GM12878 (cell line): ENCODE results near the gene LCA5. TPM values are rescaled to one million over a fixed set of nuclear protein-coding genes. Genes with fewer than 3 reads are reported as not detected.

Source experiments
- ATF3 ChIP-seq: IDR thresholded peaks from 2 replicates; pipeline ENCODE4 v1.6.1; 2011; ENCODE audit warnings: low read depth, mild to moderate bottlenecking, low read length, moderate library complexity, borderline replicate concordance; ENCODE audit errors: extremely low read depth
- ELK1 ChIP-seq: IDR thresholded peaks from 2 replicates; pipeline ENCODE4 v1.6.1; 2012; ENCODE audit warnings: low read depth, low read length, improper control_type of control experiment
- NBN ChIP-seq: fragments of 450-650 bp; IDR thresholded peaks from 2 replicates; pipeline ENCODE4 v1.6.1; 2016
- NR2C2 ChIP-seq: IDR thresholded peaks from 2 replicates; pipeline ENCODE4 v1.6.1; 2011; ENCODE audit warnings: borderline replicate concordance, low read depth; ENCODE audit not compliant: control insufficient read depth, insufficient read length
- PBX3 ChIP-seq: IDR thresholded peaks from 2 replicates; pipeline ENCODE4 v1.6.1; 2011; ENCODE audit warnings: mild to moderate bottlenecking, low read depth, low read length, moderate library complexity; ENCODE audit not compliant: insufficient replicate concordance
- SIN3A ChIP-seq: IDR thresholded peaks from 2 replicates; pipeline ENCODE4 v1.6.1; 2012; ENCODE audit warnings: low read depth, low read length, improper control_type of control experiment
- SMAD1 ChIP-seq: fragments of 450-650 bp; IDR thresholded peaks from 2 replicates; pipeline ENCODE4 v1.6.1; 2018; ENCODE audit warnings: mild to moderate bottlenecking, low read depth; ENCODE audit not compliant: partially characterized antibody
- ZNF384 ChIP-seq: IDR thresholded peaks from 2 replicates; pipeline ENCODE4 v1.6.1; 2012; ENCODE audit warnings: low read depth, mild to moderate bottlenecking, low read length, improper control_type of control experiment, borderline replicate concordance
- polyA plus RNA-seq, 11 experiments: library from polyadenylated mRNA; depleted of rRNA in 4 of 11; unstranded in 6 of 11; stranded (reverse) in 5 of 11; fragments of >200 nt; fragmentation: Nextera tagmentation in 4 of 11; fragmentation: Illumina TruSeq in 1 of 11; extraction: Ambion mirVana in 4 of 11; extraction: Trizol in 1 of 11; gene quantifications; 1 replicate in 1 of 11; 2 replicates in 10 of 11; pipeline versions ENCODE4 v1.2.1 to v1.2.3, GENCODE V29; 2011 to 2016; ENCODE audit warnings: inconsistent platforms in 2 of 11, missing spikeins in 2 of 11, low read depth in 1 of 11
- total RNA-seq, 4 experiments: library from RNA; depleted of rRNA in 3 of 4; stranded (reverse); fragments of >200 nt in 3 of 4; fragmentation: Illumina TruSeq in 1 of 4; extraction: Trizol in 1 of 4; gene quantifications; 2 replicates each; pipeline versions ENCODE4 v1.2.1 to v1.2.3, GENCODE V29; 2013 to 2021
- TF ChIP-seq, protein P1 (sequence below): IDR thresholded peaks from 2 replicates; pipeline ENCODE4 v1.6.1; 2011; ENCODE audit warnings: borderline replicate concordance, low read depth, mild to moderate bottlenecking, moderate library complexity, low read length; ENCODE audit not compliant: insufficient read depth, poor library complexity, severe bottlenecking
- TF ChIP-seq, protein P2 (sequence below): fragments of 450-650 bp; IDR thresholded peaks from 2 replicates; pipeline ENCODE4 v1.6.1; 2017; ENCODE audit warnings: antibody characterized with exemption, mild to moderate bottlenecking, moderate library complexity

LCA5 gene
- total and polyA plus RNA-seq, 10 of the 15 experiments (the other 5 are each of a cell fraction or from before 2014, with no cell fraction given) = 0.13 to 0.45 (median 0.27) TPM

DNA sequence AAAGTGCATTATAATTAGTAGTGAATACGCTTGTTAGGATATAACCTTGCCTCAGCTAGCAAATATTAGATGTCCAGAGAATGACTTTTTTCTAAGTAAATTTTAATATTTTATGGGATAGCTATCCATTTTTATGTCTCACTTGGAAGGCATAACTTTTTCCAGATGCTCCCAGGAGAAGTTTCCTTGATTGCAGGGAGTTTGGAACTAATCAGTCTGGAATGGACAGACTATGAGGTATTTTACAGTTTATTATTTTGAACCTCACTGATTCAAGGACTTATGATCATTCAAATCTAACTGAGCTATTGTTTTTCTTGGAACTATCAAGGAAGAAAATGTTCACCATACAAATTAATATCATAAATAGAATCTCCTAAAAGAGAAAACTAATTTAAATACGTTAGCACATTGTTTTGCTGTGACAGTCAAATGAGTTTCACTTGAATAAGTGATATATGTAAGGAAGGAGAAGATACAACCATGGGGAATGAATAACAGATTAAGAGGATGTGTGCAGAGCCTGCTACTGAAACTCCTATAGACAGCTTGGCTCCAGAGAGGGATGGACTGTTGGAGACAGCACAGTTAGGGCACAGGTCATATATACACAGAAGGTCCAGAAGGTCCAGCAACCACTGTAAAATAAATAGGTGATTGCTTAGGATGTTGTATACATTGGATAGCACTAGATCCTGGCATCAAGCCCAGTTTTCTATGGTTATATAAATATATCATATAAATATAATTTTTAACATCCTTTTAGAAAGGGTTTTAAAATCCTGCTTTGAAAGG is 20.6 kb upstream of the LCA5 start (continued):
- TF ChIP-seq, protein P1, sequence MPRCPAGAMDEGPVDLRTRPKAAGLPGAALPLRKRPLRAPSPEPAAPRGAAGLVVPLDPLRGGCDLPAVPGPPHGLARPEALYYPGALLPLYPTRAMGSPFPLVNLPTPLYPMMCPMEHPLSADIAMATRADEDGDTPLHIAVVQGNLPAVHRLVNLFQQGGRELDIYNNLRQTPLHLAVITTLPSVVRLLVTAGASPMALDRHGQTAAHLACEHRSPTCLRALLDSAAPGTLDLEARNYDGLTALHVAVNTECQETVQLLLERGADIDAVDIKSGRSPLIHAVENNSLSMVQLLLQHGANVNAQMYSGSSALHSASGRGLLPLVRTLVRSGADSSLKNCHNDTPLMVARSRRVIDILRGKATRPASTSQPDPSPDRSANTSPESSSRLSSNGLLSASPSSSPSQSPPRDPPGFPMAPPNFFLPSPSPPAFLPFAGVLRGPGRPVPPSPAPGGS = no peak
- TF ChIP-seq NBN (no peak), ZNF384 (no peak), SMAD1 (no peak), SIN3A (no peak), ATF3 (no peak), ELK1 (no peak), NR2C2 (no peak), PBX3 (no peak)
- TF ChIP-seq, protein P2, sequence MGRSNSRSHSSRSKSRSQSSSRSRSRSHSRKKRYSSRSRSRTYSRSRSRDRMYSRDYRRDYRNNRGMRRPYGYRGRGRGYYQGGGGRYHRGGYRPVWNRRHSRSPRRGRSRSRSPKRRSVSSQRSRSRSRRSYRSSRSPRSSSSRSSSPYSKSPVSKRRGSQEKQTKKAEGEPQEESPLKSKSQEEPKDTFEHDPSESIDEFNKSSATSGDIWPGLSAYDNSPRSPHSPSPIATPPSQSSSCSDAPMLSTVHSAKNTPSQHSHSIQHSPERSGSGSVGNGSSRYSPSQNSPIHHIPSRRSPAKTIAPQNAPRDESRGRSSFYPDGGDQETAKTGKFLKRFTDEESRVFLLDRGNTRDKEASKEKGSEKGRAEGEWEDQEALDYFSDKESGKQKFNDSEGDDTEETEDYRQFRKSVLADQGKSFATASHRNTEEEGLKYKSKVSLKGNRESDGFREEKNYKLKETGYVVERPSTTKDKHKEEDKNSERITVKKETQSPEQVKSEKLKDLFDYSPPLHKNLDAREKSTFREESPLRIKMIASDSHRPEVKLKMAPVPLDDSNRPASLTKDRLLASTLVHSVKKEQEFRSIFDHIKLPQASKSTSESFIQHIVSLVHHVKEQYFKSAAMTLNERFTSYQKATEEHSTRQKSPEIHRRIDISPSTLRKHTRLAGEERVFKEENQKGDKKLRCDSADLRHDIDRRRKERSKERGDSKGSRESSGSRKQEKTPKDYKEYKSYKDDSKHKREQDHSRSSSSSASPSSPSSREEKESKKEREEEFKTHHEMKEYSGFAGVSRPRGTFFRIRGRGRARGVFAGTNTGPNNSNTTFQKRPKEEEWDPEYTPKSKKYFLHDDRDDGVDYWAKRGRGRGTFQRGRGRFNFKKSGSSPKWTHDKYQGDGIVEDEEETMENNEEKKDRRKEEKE = no peak
